Measurements from ENCODE around the gene LCN10. TPM values are rescaled to one million over a fixed set of nuclear protein-coding genes. Genes with fewer than 3 reads are reported as not detected.

Gene LCN10
- total and polyA plus RNA-seq, 9 of the 15 experiments (the other 6 are each of a cell fraction or from before 2014, with no cell fraction given): 0.10 to 0.21 (median 0.14) TPM; not detected in 6

DNA sequence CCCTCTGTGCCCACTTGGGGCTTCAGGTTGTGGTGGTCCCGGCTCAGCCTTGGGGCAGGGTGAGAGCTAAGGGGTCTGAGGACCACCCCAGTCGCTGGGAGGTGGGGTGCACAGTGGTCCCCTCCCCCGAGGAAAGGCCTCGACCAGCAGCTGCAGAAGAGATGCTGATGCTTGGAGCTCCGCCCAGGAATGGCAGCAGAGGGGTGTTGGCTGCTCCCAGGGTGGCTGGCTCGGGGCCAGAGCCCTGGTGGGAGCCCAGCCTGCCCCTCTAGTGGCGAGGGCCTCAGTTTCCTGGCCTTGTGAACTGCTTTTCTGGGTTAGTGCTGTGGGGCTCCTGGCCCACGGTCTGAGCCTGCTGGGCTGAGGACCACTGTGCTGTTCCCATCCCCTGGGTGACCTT lies 29.2 kb downstream of the LCN10 start (continued):
- TF ChIP-seq FOS (IDR thresholded peaks at IDR 0.05; ENCODE audit: extremely low read depth, insufficient read length) (no peak), SMC3 (conservative IDR thresholded peaks at IDR 0.05; ENCODE audit: insufficient read depth, low read depth, low read length) (no peak), RBM34 (IDR thresholded peaks at IDR 0.05; ENCODE audit: borderline replicate concordance, insufficient read depth, low read length) (no peak), NR2F6 (CRISPR knock-in tag; IDR thresholded peaks at IDR 0.05) (no peak), YY1 (IDR thresholded peaks at IDR 0.05; ENCODE audit: borderline replicate concordance in 1 of 3, control insufficient read depth in 1 of 3, extremely low read depth in 1 of 3, insufficient read depth in 3 of 3, insufficient read length in 1 of 3, insufficient replicate concordance in 2 of 3, low read depth in 1 of 3, low read length in 2 of 3) (no peak), PATZ1 (CRISPR knock-in tag; IDR thresholded peaks at IDR 0.05; ENCODE audit: borderline replicate concordance) (no peak), RBFOX2 (IDR thresholded peaks at IDR 0.05; ENCODE audit: low read depth, low read length) (peak; percentile 49), SAFB (IDR thresholded peaks at IDR 0.05; ENCODE audit: borderline replicate concordance, low read depth, low read length) (no peak), CHD1 (IDR thresholded peaks at IDR 0.05; ENCODE audit: low read length) (no peak), TBP (optimal IDR thresholded peaks at IDR 0.05; ENCODE audit: low read depth, low read length) (no peak), EZH2 (IDR thresholded peaks at IDR 0.05; ENCODE audit: borderline replicate concordance, low read depth, low read length) (no peak), ZNF3 (CRISPR knock-in tag; IDR thresholded peaks at IDR 0.05) (no peak), THRA (IDR thresholded peaks at IDR 0.05) (no peak)
- TF ChIP-seq, protein P1, sequence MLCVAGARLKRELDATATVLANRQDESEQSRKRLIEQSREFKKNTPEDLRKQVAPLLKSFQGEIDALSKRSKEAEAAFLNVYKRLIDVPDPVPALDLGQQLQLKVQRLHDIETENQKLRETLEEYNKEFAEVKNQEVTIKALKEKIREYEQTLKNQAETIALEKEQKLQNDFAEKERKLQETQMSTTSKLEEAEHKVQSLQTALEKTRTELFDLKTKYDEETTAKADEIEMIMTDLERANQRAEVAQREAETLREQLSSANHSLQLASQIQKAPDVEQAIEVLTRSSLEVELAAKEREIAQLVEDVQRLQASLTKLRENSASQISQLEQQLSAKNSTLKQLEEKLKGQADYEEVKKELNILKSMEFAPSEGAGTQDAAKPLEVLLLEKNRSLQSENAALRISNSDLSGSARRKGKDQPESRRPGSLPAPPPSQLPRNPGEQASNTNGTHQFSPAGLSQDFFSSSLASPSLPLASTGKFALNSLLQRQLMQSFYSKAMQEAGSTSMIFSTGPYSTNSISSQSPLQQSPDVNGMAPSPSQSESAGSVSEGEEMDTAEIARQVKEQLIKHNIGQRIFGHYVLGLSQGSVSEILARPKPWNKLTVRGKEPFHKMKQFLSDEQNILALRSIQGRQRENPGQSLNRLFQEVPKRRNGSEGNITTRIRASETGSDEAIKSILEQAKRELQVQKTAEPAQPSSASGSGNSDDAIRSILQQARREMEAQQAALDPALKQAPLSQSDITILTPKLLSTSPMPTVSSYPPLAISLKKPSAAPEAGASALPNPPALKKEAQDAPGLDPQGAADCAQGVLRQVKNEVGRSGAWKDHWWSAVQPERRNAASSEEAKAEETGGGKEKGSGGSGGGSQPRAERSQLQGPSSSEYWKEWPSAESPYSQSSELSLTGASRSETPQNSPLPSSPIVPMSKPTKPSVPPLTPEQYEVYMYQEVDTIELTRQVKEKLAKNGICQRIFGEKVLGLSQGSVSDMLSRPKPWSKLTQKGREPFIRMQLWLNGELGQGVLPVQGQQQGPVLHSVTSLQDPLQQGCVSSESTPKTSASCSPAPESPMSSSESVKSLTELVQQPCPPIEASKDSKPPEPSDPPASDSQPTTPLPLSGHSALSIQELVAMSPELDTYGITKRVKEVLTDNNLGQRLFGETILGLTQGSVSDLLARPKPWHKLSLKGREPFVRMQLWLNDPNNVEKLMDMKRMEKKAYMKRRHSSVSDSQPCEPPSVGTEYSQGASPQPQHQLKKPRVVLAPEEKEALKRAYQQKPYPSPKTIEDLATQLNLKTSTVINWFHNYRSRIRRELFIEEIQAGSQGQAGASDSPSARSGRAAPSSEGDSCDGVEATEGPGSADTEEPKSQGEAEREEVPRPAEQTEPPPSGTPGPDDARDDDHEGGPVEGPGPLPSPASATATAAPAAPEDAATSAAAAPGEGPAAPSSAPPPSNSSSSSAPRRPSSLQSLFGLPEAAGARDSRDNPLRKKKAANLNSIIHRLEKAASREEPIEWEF (CRISPR knock-in tag; IDR thresholded peaks at IDR 0.05): no peak
- TF ChIP-seq, protein P2, sequence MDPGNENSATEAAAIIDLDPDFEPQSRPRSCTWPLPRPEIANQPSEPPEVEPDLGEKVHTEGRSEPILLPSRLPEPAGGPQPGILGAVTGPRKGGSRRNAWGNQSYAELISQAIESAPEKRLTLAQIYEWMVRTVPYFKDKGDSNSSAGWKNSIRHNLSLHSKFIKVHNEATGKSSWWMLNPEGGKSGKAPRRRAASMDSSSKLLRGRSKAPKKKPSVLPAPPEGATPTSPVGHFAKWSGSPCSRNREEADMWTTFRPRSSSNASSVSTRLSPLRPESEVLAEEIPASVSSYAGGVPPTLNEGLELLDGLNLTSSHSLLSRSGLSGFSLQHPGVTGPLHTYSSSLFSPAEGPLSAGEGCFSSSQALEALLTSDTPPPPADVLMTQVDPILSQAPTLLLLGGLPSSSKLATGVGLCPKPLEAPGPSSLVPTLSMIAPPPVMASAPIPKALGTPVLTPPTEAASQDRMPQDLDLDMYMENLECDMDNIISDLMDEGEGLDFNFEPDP (CRISPR knock-in tag; IDR thresholded peaks at IDR 0.05): no peak
